ENCODE measurements around the gene LOC101059915.

The LOC101059915 gene

DNA sequence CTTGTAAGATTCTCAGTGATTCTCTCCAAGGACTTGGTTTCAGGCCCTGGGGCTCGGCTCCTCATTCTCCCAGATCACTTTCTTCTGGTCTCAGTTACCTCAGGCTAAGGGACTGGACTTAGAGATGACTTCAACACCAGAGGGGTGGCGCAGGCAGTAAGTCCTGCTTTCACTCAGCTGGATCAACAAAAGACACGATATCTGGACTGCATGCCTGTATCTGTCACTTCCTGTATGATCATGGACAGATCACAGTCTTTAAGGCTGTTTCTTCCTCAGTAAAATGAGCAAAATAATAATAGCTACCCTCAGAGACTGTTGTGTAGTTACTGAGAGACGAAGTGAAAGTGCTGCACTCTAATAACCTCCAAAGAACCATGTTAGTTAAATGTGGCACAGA lies 29.5 kb upstream of the LOC101059915 start:
- WGBS (ENCODE audit: insufficient coverage, insufficient replicate concordance, low lambda C conversion rate, missing lambda C conversion rate) = 3% methylated on average over 4 of the region's 4 CpGs
- 0 out of 2 replicates have a peak overlapping the region, but pooled peaks have one; percentile 10 for H3K4me3 ChIP-seq
- intact Hi-C loops (cut with micrococcal nuclease; ENCODE audit: unreplicated experiment) = no loop called here
- ATAC-seq (peak; percentile 65), FAIRE-seq (no peak), DNase-seq (ENCODE audit: low read depth, low spot score) (no peak)
- RAD21 ChIA-PET (ENCODE audit: unreplicated experiment) = interaction anchor here (0.9 to 4.3 kb wide), 6 partner anchors 12 to 104 kb away, joined by 3 to 44 read pairs (median 8); partner anchors contain the start of genes CXCR3 and OGT
- peak overlapping the region; percentile 83 for H3K27ac ChIP-seq (ENCODE audit: control insufficient read depth, insufficient read depth)
- H3K27me3 ChIP-seq (replicated peaks in 1 of 2; ENCODE audit: control insufficient read depth in 2 of 2, insufficient read depth in 2 of 2, low read length in 1 of 2) = no peaks in the 10 kb centered on the region
- no peaks in the 10 kb centered on the region for H3K36me3 ChIP-seq (ENCODE audit: control insufficient read depth in 2 of 2, insufficient read depth in 2 of 2, low read length in 1 of 2)
- POLR2A ChIA-PET = interaction anchor here (0.6 kb wide), 1 partner anchor 15 kb away, joined by 4 read pairs; no protein-coding TSS in a partner anchor
- H4K20me1 ChIP-seq (ENCODE audit: control insufficient read depth, insufficient read depth) = no peaks in the 10 kb centered on the region
- SMC1A ChIA-PET (ENCODE audit: uncharacterized antibody, unreplicated experiment) = interaction anchor here (1.0 to 8.9 kb wide), 4 partner anchors 17 to 104 kb away, joined by 3 to 119 read pairs (median 6); partner anchors contain the start of genes CXCR3 and OGT
- no TSS peak for BruUV-seq (replicated peaks)
- H3K4me2 ChIP-seq (ENCODE audit: control insufficient read depth, insufficient read depth) = peak overlapping the region; percentile 51; the same call in 1 of the 2 replicates
- TF ChIP-seq EP300 (IDR thresholded peaks at IDR 0.05; ENCODE audit: borderline replicate concordance in 1 of 2, control insufficient read depth in 1 of 2, low read depth in 2 of 2, low read length in 2 of 2) (0 out of 4 replicates have a peak, but pooled peaks of 1 of the 2 experiments have one; percentile 11), ATF7 (IDR thresholded peaks at IDR 0.05; ENCODE audit: low read depth) (peak; percentile 43), TAF1 (IDR thresholded peaks at IDR 0.05; ENCODE audit: borderline replicate concordance, low read depth, low read length) (no peak), CREB1 (IDR thresholded peaks at IDR 0.05; ENCODE audit: low read depth) (peak; percentile 40; the same call in 1 of the 2 replicates), BHLHE40 (IDR thresholded peaks at IDR 0.05; ENCODE audit: borderline replicate concordance in 1 of 2, low read depth in 2 of 2, low read length in 1 of 2) (0 out of 4 replicates have a peak, but pooled peaks of 1 of the 2 experiments have one; percentile 6), MXI1 (IDR thresholded peaks at IDR 0.05; ENCODE audit: low read depth, low read length) (0 out of 2 replicates have a peak, but pooled peaks have one; percentile 31), POLR2AphosphoS5 (IDR thresholded peaks at IDR 0.05; ENCODE audit: low read length) (no peak)
- no peaks in the 10 kb centered on the region for H3K79me2 ChIP-seq (ENCODE audit: control insufficient read depth, insufficient read depth, low read length)
- CTCF ChIA-PET = interaction anchor here (1.3 to 2.8 kb wide), 3 partner anchors 13 to 20 kb away, joined by 4 to 16 read pairs (median 6); no protein-coding TSS in a partner anchor
- H2AFZ ChIP-seq (ENCODE audit: control insufficient read depth, low read depth, low read length) = peak overlapping the region; percentile 22
- H3K9ac ChIP-seq (ENCODE audit: control insufficient read depth, insufficient read depth, low read length) = peak overlapping the region; percentile 49; the same call in 1 of the 2 replicates
- no peaks in the 10 kb centered on the region for H3K9me3 ChIP-seq (replicated peaks; ENCODE audit: control insufficient read depth, insufficient read depth, low read length)
- peaks cover 21% of the 10 kb centered on the region for H3K4me1 ChIP-seq (ENCODE audit: control insufficient read depth, insufficient read depth, low read length)
- in situ Hi-C loops (cut with MboI) = no loop called here
